ENCODE data around the gene VANGL2. TPM values are rescaled to one million over a fixed set of nuclear protein-coding genes. Genes with fewer than 3 reads are reported as not detected.

The VANGL2 gene
- total and polyA plus RNA-seq, 2 experiments from 2014 or later = 17.7 to 51.3 TPM

DNA sequence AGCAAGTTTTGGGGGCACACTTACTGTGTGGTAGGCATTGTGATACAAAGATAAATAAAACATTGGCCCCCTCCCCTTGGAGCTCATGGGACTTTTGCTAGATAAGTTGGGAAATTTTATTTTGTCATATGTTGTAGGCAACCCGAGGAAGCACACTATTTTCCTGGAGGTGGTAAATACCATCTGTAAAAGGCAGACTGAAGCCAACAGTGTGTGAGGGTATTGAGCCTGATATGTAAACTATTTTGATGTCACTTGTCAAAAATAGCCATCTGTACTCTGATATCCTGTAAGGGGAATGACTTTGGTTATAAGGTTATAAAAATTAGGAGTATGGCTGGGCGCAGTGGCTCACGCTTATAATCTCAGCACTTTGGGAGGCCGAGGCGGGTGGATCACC lies 30.6 kb downstream of the VANGL2 start:
- peaks cover 7% of the 10 kb centered on the region for H3K4me1 Mint-ChIP-seq
- no peak for ATAC-seq
- peaks cover 13% of the 10 kb centered on the region for H3K36me3 Mint-ChIP-seq (ENCODE audit: low read depth)

DNA sequence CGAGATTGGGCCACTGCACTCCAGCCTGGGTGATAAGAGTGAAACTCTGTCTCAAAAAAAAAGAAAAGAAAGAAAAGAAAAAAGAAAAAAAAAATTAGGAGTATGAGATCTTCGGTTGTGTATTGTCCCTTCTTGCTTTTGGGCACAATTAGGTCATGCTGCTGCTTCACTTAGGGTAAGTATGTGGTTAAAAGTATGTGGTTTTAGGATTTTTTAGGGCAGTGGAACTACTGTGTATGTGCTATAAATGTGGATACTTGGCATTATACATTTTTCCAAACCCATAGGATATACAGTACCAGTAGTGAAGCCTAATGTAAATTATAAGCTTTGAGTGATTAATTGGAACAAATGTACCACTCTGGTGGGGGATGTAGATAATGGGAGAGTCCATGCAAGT lies 31.2 kb downstream of the VANGL2 start:
- H3K79me2 ChIP-seq (replicated peaks; ENCODE audit: insufficient read depth) = no peaks in the 10 kb centered on the region
- Mint-ChIP-seq H3K27ac (no peak overlapping the region), H3K36me3 (ENCODE audit: low read depth) (peaks cover 8% of the 10 kb centered on the region), H3K4me1 (peaks cover 7% of the 10 kb centered on the region), H3K9me3 (no peaks in the 10 kb centered on the region; the same call in 2 of the 3 replicates), H3K4me3 (no peak overlapping the region), H3K27me3 (ENCODE audit: insufficient read depth, low read depth, poor library complexity) (peaks cover 3% of the 10 kb centered on the region)
- no peaks in the 10 kb centered on the region for H3K36me3 ChIP-seq (ENCODE audit: insufficient read depth)
- ATAC-seq (no peak), DNase-seq (ENCODE audit: low spot score) (no peak)
- 0 out of 2 replicates have a peak, but pooled peaks cover 3% of the 10 kb centered on the region for H3K4me1 ChIP-seq (ENCODE audit: insufficient read depth)
- no peaks in the 10 kb centered on the region; the same call in 1 of the 2 replicates for H3K9me2 ChIP-seq (ENCODE audit: insufficient read depth)
- H3F3A ChIP-seq (replicated peaks; ENCODE audit: low read depth) = peaks cover 14% of the 10 kb centered on the region; the same call in 1 of the 2 replicates
- no peak overlapping the region for H2AFZ ChIP-seq
- H3K27ac ChIP-seq (ENCODE audit: low read depth) = no peak overlapping the region
- H4K20me1 ChIP-seq (replicated peaks; ENCODE audit: insufficient read depth) = peaks cover 5% of the 10 kb centered on the region; the same call in 1 of the 2 replicates
- no peak overlapping the region for H3K4me3 ChIP-seq
- H3K27me3 ChIP-seq (ENCODE audit: insufficient read depth) = no peaks in the 10 kb centered on the region
- no peak overlapping the region for H3K4me2 ChIP-seq
- TF ChIP-seq ETS1 (IDR thresholded peaks at IDR 0.05) = no peak
- TF ChIP-seq, protein P1, sequence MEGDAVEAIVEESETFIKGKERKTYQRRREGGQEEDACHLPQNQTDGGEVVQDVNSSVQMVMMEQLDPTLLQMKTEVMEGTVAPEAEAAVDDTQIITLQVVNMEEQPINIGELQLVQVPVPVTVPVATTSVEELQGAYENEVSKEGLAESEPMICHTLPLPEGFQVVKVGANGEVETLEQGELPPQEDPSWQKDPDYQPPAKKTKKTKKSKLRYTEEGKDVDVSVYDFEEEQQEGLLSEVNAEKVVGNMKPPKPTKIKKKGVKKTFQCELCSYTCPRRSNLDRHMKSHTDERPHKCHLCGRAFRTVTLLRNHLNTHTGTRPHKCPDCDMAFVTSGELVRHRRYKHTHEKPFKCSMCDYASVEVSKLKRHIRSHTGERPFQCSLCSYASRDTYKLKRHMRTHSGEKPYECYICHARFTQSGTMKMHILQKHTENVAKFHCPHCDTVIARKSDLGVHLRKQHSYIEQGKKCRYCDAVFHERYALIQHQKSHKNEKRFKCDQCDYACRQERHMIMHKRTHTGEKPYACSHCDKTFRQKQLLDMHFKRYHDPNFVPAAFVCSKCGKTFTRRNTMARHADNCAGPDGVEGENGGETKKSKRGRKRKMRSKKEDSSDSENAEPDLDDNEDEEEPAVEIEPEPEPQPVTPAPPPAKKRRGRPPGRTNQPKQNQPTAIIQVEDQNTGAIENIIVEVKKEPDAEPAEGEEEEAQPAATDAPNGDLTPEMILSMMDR (conservative IDR thresholded peaks at IDR 0.05; ENCODE audit: low read depth in 2 of 2) = no peak
- no peak for TF ChIP-seq ZNF114 (CRISPR knock-in tag; IDR thresholded peaks at IDR 0.05)
- no peak for TF ChIP-seq EZH2 (IDR thresholded peaks at IDR 0.05; ENCODE audit: low read depth, unreplicated experiment)
- TF ChIP-seq ZNF462 (CRISPR knock-in tag; IDR thresholded peaks at IDR 0.05) = no peak
- no peak for TF ChIP-seq ZNF331 (CRISPR knock-in tag; IDR thresholded peaks at IDR 0.05; ENCODE audit: low read depth)
- no peak for TF ChIP-seq EZH2phosphoT487 (IDR thresholded peaks at IDR 0.05; ENCODE audit: unreplicated experiment)
- TF ChIP-seq NANOG (IDR thresholded peaks at IDR 0.05; ENCODE audit: borderline replicate concordance) = no peak

More for the DNA sequence above, 30.6 kb downstream of the VANGL2 start:
- Histone ChIP-seq H3K79me2 (replicated peaks; ENCODE audit: insufficient read depth) (no peaks in the 10 kb centered on the region), H3K9me2 (ENCODE audit: insufficient read depth) (no peaks in the 10 kb centered on the region; the same call in 1 of the 2 replicates), H3K27me3 (ENCODE audit: insufficient read depth) (no peaks in the 10 kb centered on the region), H3K36me3 (ENCODE audit: insufficient read depth) (no peaks in the 10 kb centered on the region), H3F3A (replicated peaks; ENCODE audit: low read depth) (peaks cover 16% of the 10 kb centered on the region; the same call in 1 of the 2 replicates), H4K20me1 (replicated peaks; ENCODE audit: insufficient read depth) (peaks cover 5% of the 10 kb centered on the region; the same call in 1 of the 2 replicates), H3K4me2 (no peak overlapping the region), H3K4me1 (ENCODE audit: insufficient read depth) (0 out of 2 replicates have a peak, but pooled peaks cover 3% of the 10 kb centered on the region), H2AFZ (no peak overlapping the region), H3K27ac (ENCODE audit: low read depth) (no peak overlapping the region), H3K4me3 (no peak overlapping the region)
- no peaks in the 10 kb centered on the region; the same call in 2 of the 3 replicates for H3K9me3 Mint-ChIP-seq
- H3K27me3 Mint-ChIP-seq (ENCODE audit: insufficient read depth, low read depth, poor library complexity) = peaks cover 7% of the 10 kb centered on the region
- H3K4me3 Mint-ChIP-seq = no peak overlapping the region
- TF ChIP-seq ETS1 (IDR thresholded peaks at IDR 0.05) (no peak), STAT1 (IDR thresholded peaks at IDR 0.05; ENCODE audit: unreplicated experiment) (no peak), EZH2 (IDR thresholded peaks at IDR 0.05; ENCODE audit: low read depth, unreplicated experiment) (no peak), POLR2AphosphoS5 (IDR thresholded peaks at IDR 0.05; ENCODE audit: low read depth) (no peak), JUNB (IDR thresholded peaks at IDR 0.05; ENCODE audit: unreplicated experiment) (no peak)
- H3K27ac Mint-ChIP-seq = no peak overlapping the region
- no peak for DNase-seq (ENCODE audit: low spot score)

Data from GM23338 (cell line).